GM12878 (cell line): ENCODE measurements around the gene SRL. TPM values are rescaled to one million over a fixed set of nuclear protein-coding genes. Genes with fewer than 3 reads are reported as not detected.

Experiments
- ATAC-seq: fragments of 200-7000 bp; cut with Tn5 transposase; 3 replicates; pipeline ENCODE4 v1.9.1; 2020; ENCODE audit warnings: mild to moderate bottlenecking, moderate library complexity
- BruUV-seq: library from RNA; stranded (reverse); fragments of 400-500 nt; replicated peaks from 2 replicates; lab custom pipeline; 2021; lab: Mats Ljungman, UMichigan
- CTCF ChIA-PET: fragments of 300-600 bp; sonication (Branson Sonifier 250); formaldehyde crosslinking; extraction: SDS; loops from one replicate; lab custom pipeline; 2021; ENCODE audit warnings: inconsistent platforms; lab: Yijun Ruan, JAX
- POLR2A ChIA-PET: fragments of 350-600 bp; formaldehyde crosslinking; extraction: SDS; loops from one replicate; lab custom pipeline; 2021; ENCODE audit warnings: inconsistent platforms; lab: Charles Lee
- RAD21 ChIA-PET: fragments of 300-600 bp; sonication (Branson Sonifier 250); formaldehyde crosslinking; loops from one replicate; lab custom pipeline; 2023; ENCODE audit warnings: antibody characterized with exemption; ENCODE audit not compliant: unreplicated experiment; lab: Charles Lee
- SMC1A ChIA-PET: fragments of 300-600 bp; sonication (Branson Sonifier 250); formaldehyde crosslinking; loops from one replicate; lab custom pipeline; 2023; ENCODE audit not compliant: unreplicated experiment, uncharacterized antibody; lab: Charles Lee
- DNase-seq: peaks from one replicate; pipeline ENCODE4 v3.0.0-alpha.2; 2011; ENCODE audit warnings: low read depth, low spot score
- FAIRE-seq: peaks from 3 replicates; lab custom pipeline; 2011; peaks lifted over from hg19 to GRCh38; lab: Jason Lieb, UNC
- H2AFZ ChIP-seq: 2 replicates; pipeline ENCODE4 v1.6.0; 2011; ENCODE audit warnings: low read depth, low read length, control low read depth; ENCODE audit not compliant: control insufficient read depth
- H3K27ac ChIP-seq: 2 replicates; pipeline ENCODE4 v1.5.1; 2011; ENCODE audit warnings: control low read depth; ENCODE audit not compliant: control insufficient read depth, insufficient read depth
- H3K27me3 ChIP-seq, 2 experiments: replicated peaks in 1 of 2; 2 replicates each; pipeline versions ENCODE4 v1.6.0 to v1.6.1; 2011; ENCODE audit warnings: low read length in 1 of 2; ENCODE audit not compliant: control insufficient read depth in 2 of 2, insufficient read depth in 2 of 2
- H3K36me3 ChIP-seq, 2 experiments: 2 replicates each; pipeline ENCODE4 v1.5.1; 2011; ENCODE audit warnings: low read length in 1 of 2; ENCODE audit not compliant: control insufficient read depth in 2 of 2, insufficient read depth in 2 of 2
- H3K4me1 ChIP-seq: 2 replicates; pipeline ENCODE4 v1.6.1; 2011; ENCODE audit warnings: mild to moderate bottlenecking, low read length, moderate library complexity, mixed read lengths; ENCODE audit not compliant: control insufficient read depth, insufficient read depth
- H3K4me2 ChIP-seq: 2 replicates; pipeline ENCODE4 v1.6.0; 2011; ENCODE audit warnings: control low read depth; ENCODE audit not compliant: control insufficient read depth, insufficient read depth
- H3K4me3 ChIP-seq: fragments of 200-600 bp; sonication (generic); 2 replicates; pipeline ENCODE4 v1.5.1; 2016
- H3K79me2 ChIP-seq: 2 replicates; pipeline ENCODE4 v1.6.0; 2011; ENCODE audit warnings: low read length; ENCODE audit not compliant: control insufficient read depth, insufficient read depth
- H3K9ac ChIP-seq: 2 replicates; pipeline ENCODE4 v1.8.0; 2011; ENCODE audit warnings: low read length, control low read depth, mixed read lengths; ENCODE audit not compliant: control insufficient read depth, insufficient read depth
- H3K9me3 ChIP-seq: replicated peaks from 3 replicates; pipeline ENCODE4 v1.5.1; 2011; ENCODE audit warnings: mild to moderate bottlenecking, low read length; ENCODE audit not compliant: control insufficient read depth, insufficient read depth
- H4K20me1 ChIP-seq: 2 replicates; pipeline ENCODE4 v1.6.0; 2011; ENCODE audit not compliant: control insufficient read depth, insufficient read depth
- GABPA ChIP-seq: IDR thresholded peaks from 2 replicates; pipeline ENCODE4 v1.6.1; 2014; ENCODE audit warnings: antibody characterized with exemption, low read depth, mild to moderate bottlenecking, inconsistent platforms
- MYB ChIP-seq: fragments of 150-350 bp; IDR thresholded peaks from 2 replicates; pipeline ENCODE4 v1.6.1; 2014; ENCODE audit warnings: mild to moderate bottlenecking, low read depth, low read length, borderline replicate concordance
- WGBS: methylation state at CpG from one replicate; pipeline ENCODE4 v1.1.6; 2016; ENCODE audit warnings: low lambda C conversion rate; ENCODE audit not compliant: insufficient replicate concordance, insufficient coverage; ENCODE audit errors: missing lambda C conversion rate; 5-methylcytosine and 5-hydroxymethylcytosine counted together
- in situ Hi-C: fragments of 300-500 bp; cut with MboI; formaldehyde crosslinking; loops from 9 replicates; pipeline ENCODE4 v1.14.3; 2018; ENCODE audit warnings: mixed read lengths
- intact Hi-C: fragments of 100-400 bp; cut with micrococcal nuclease; formaldehyde crosslinking; loops from one replicate; pipeline ENCODE4 v1.14.2; 2022; ENCODE audit not compliant: unreplicated experiment
- polyA plus RNA-seq, 11 experiments: library from polyadenylated mRNA; depleted of rRNA in 4 of 11; unstranded in 6 of 11; stranded (reverse) in 5 of 11; fragments of >200 nt; fragmentation: Nextera tagmentation in 4 of 11; fragmentation: Illumina TruSeq in 1 of 11; extraction: Ambion mirVana in 4 of 11; extraction: Trizol in 1 of 11; gene quantifications; 1 replicate in 1 of 11; 2 replicates in 10 of 11; pipeline versions ENCODE4 v1.2.1 to v1.2.3, GENCODE V29; 2011 to 2016; ENCODE audit warnings: inconsistent platforms in 2 of 11, missing spikeins in 2 of 11, low read depth in 1 of 11
- total RNA-seq, 4 experiments: library from RNA; depleted of rRNA in 3 of 4; stranded (reverse); fragments of >200 nt in 3 of 4; fragmentation: Illumina TruSeq in 1 of 4; extraction: Trizol in 1 of 4; gene quantifications; 2 replicates each; pipeline versions ENCODE4 v1.2.1 to v1.2.3, GENCODE V29; 2013 to 2021
- TF ChIP-seq, protein P1 (sequence below): fragments of 450-650 bp; IDR thresholded peaks from 2 replicates; pipeline ENCODE4 v1.6.1; 2016; ENCODE audit warnings: mild to moderate bottlenecking
- TF ChIP-seq, protein P2 (sequence below): fragments of 450-650 bp; formaldehyde crosslinking; IDR thresholded peaks from 2 replicates; pipeline ENCODE4 v1.5.0; 2022; ENCODE audit warnings: mild to moderate bottlenecking, missing genetic modification characterization

The SRL gene
- total and polyA plus RNA-seq, 10 of the 15 experiments (the other 5 are each of a cell fraction or from before 2014, with no cell fraction given): not detected

- Histone ChIP-seq H3K4me3 (no peak overlapping the region), H4K20me1 (no peaks in the 10 kb centered on the region), H3K9me3 (no peaks in the 10 kb centered on the region), H3K36me3 (no peaks in the 10 kb centered on the region), H2AFZ (no peak overlapping the region), H3K4me2 (no peak overlapping the region), H3K4me1 (no peaks in the 10 kb centered on the region), H3K27me3 (peaks cover 0 to 1% of the 10 kb centered on the region in 2 experiments; a peak in 2 of 4 replicates), H3K9ac (no peak overlapping the region), H3K27ac (no peak overlapping the region), H3K79me2 (no peaks in the 10 kb centered on the region)
- in situ Hi-C loops: no loop called here
- no peak for ATAC-seq
- POLR2A ChIA-PET: no interaction called here
- CTCF ChIA-PET: interaction anchor here (1.1 kb wide), 1 partner anchor 64 kb away, joined by 4 read pairs; no protein-coding TSS in a partner anchor
- no peak for DNase-seq
- BruUV-seq: no TSS peak
- FAIRE-seq: no peak
- intact Hi-C loops: no loop called here
- 26% methylated on average over 9 of the region's 9 CpGs for WGBS
- TF ChIP-seq, protein P1, sequence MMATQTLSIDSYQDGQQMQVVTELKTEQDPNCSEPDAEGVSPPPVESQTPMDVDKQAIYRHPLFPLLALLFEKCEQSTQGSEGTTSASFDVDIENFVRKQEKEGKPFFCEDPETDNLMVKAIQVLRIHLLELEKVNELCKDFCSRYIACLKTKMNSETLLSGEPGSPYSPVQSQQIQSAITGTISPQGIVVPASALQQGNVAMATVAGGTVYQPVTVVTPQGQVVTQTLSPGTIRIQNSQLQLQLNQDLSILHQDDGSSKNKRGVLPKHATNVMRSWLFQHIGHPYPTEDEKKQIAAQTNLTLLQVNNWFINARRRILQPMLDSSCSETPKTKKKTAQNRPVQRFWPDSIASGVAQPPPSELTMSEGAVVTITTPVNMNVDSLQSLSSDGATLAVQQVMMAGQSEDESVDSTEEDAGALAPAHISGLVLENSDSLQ: no peak
- no peak for TF ChIP-seq MYB
- TF ChIP-seq, protein P2, sequence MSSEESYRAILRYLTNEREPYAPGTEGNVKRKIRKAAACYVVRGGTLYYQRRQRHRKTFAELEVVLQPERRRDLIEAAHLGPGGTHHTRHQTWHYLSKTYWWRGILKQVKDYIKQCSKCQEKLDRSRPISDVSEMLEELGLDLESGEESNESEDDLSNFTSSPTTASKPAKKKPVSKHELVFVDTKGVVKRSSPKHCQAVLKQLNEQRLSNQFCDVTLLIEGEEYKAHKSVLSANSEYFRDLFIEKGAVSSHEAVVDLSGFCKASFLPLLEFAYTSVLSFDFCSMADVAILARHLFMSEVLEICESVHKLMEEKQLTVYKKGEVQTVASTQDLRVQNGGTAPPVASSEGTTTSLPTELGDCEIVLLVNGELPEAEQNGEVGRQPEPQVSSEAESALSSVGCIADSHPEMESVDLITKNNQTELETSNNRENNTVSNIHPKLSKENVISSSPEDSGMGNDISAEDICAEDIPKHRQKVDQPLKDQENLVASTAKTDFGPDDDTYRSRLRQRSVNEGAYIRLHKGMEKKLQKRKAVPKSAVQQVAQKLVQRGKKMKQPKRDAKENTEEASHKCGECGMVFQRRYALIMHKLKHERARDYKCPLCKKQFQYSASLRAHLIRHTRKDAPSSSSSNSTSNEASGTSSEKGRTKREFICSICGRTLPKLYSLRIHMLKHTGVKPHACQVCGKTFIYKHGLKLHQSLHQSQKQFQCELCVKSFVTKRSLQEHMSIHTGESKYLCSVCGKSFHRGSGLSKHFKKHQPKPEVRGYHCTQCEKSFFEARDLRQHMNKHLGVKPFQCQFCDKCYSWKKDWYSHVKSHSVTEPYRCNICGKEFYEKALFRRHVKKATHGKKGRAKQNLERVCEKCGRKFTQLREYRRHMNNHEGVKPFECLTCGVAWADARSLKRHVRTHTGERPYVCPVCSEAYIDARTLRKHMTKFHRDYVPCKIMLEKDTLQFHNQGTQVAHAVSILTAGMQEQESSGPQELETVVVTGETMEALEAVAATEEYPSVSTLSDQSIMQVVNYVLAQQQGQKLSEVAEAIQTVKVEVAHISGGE: no peak
- TF ChIP-seq GABPA: no peak
- SMC1A ChIA-PET: no interaction called here
- RAD21 ChIA-PET: no interaction called here
Observed at GRCh38 chr16:4190086-4190485, 51.8 kb downstream of the SRL start.
